NCI-H226 (cell line): ENCODE results near the gene ABHD17C.
A peak's percentile ranks its signal among the peaks of the same experiment; 100 is the strongest.

Source experiments
- DNase-seq: peaks from one replicate; pipeline ENCODE4 v3.0.0-alpha.2; 2015

The ABHD17C gene

GRCh38 chr15:80790236-80790635 lies 95.1 kb downstream of the ABHD17C start:
- DNase-seq = no peak

GRCh38 chr15:80791004-80791403 lies 95.9 kb downstream of the ABHD17C start:
- DNase-seq = no peak

DNA sequence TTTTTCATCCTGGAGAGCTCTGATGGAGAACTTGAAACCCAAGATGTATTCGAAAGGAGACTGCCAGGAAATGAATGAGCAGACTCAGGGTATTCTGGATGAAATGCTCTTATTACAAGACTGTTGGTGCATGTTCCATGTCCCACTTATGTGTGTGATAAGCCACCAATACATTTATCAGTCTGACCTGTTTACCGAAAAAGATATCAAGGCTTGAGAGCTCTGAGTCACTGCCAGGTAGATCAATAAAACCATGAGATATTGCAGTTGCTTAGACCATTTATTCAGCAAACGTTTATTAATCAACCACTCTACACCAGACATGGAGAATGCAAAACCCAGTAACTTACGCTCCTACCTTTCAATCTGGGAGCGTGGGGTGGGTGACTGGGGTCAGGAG lies 101.3 kb downstream of the ABHD17C start:
- DNase-seq = no peak

DNA sequence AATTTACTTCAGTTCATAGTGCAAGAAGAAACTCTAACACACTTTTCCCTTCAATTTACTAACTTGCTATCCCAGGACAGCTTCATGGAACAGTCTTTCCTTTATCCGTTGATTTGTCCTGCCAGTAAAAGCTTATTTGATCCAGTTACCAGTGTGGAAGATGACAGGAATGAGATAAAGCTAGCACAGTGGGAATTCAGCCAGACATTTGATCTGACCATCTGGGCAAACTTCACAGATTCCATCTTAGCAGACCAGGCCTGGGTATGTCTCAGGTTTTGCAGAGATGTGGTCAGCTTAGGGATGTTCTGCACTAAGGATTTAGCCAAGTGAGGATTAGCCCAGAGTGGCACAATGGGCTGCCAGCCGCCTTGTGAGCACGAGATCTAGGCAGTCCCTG lies 103.8 kb downstream of the ABHD17C start:
- DNase-seq = no peak

GRCh38 chr15:80800067-80800466 lies 105.0 kb downstream of the ABHD17C start:
- DNase-seq = no peak

- DNase-seq = peak; percentile 68
These were observed 107.0 kb downstream of the ABHD17C start for GRCh38 chr15:80801891-80802680.

DNA sequence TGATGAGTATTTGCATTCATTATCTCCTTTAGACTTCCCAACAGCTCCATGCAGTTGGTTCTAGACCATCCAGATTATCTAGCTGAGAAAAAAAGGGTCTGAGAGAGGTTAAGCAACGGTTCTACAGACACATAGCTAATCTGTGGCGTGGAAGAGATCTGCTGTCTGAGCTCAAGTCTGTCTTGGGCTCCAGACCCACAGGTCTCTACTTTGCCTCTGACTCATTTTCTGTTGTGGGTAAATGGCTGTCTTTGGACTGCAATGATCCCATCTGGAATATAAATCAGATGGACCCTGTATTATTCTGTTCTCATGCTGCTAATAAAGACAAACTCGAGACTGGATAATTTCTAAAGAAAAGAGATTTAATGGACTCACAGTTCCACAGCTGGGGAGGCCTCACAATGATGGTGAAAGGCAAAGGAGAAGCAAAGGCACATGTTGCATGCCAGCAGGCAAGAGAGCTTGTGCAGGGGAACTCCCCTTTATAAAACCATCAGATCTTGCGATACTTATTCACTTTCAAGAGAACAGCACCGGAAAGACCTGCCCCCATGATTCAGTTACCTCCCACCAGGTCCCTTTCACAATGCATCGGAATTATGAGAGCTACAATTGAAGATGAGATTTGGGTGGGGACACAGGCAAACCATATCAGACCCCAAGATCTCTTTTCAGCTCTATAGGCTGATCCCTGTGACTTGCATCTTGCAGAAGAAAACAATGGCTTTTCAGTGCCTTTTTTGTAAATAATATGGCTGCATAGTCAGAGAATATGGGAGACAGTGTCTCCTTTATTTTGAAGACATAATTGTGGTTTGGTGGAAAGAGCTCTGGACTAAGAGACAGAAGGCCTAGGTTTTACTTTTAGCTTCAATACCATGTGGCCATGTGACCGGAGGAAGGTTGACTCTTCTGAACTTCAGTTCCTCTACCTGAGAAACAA lies 108.7 kb downstream of the ABHD17C start:
- no peak for DNase-seq

- no peak for DNase-seq
These were observed 109.9 kb downstream of the ABHD17C start for GRCh38 chr15:80804970-80805495.
